Globus pallidus (tissue), 1 donor: ENCODE measurements around the gene CATSPERD.
"Not testable (repeated sequence)": the region's sequence is repeated elsewhere in the genome, so short reads cannot be mapped to it uniquely, and the experiment has no call there.

Experiments
- DNase-seq: peaks from one replicate; pipeline ENCODE4 v3.0.0-alpha.2; 2015; ENCODE audit warnings: low spot score

CATSPERD gene

GRCh38 chr19:5698635-5699422 is 21.6 kb upstream of the CATSPERD start:
- DNase-seq: no peak

GRCh38 chr19:5700455-5701092 is 19.9 kb upstream of the CATSPERD start:
- no peak for DNase-seq

GRCh38 chr19:5702053-5702410 is 18.4 kb upstream of the CATSPERD start:
- not testable (repeated sequence) for DNase-seq

GRCh38 chr19:5703819-5704818 is 16.3 kb upstream of the CATSPERD start:
- no peak for DNase-seq

GRCh38 chr19:5705552-5705951 is 14.9 kb upstream of the CATSPERD start:
- no peak for DNase-seq

GRCh38 chr19:5706876-5707573 is 13.4 kb upstream of the CATSPERD start:
- no peak for DNase-seq

GRCh38 chr19:5707576-5708575 is 12.6 kb upstream of the CATSPERD start:
- DNase-seq: no peak

- DNase-seq: no peak
Measured at GRCh38 chr19:5711025-5711424, 9.4 kb upstream of the CATSPERD start.

GRCh38 chr19:5711713-5712161 is 8.7 kb upstream of the CATSPERD start:
- DNase-seq: no peak

- no peak for DNase-seq
Measured at GRCh38 chr19:5713228-5713627, 7.2 kb upstream of the CATSPERD start.

- no peak for DNase-seq
Measured at GRCh38 chr19:5714816-5715215, 5.6 kb upstream of the CATSPERD start.

- no peak for DNase-seq
Measured at GRCh38 chr19:5717215-5717935, 3.1 kb upstream of the CATSPERD start.

GRCh38 chr19:5718037-5718578 is 2.3 kb upstream of the CATSPERD start:
- no peak for DNase-seq

- no peak for DNase-seq
Measured at GRCh38 chr19:5718579-5719273, 1.7 kb upstream of the CATSPERD start.

- peak; percentile 8 for DNase-seq
Measured at GRCh38 chr19:5719274-5719960, 1.0 kb upstream of the CATSPERD start.

- DNase-seq: no peak
Measured at GRCh38 chr19:5727453-5728050, 7.1 kb downstream of the CATSPERD start.

GRCh38 chr19:5733172-5733571 is 12.7 kb downstream of the CATSPERD start:
- DNase-seq: not testable (repeated sequence)

GRCh38 chr19:5738423-5738822 is 18.0 kb downstream of the CATSPERD start:
- DNase-seq: no peak
